Right lung (tissue), 10 donors: Measurements from ENCODE around the gene SSH2. TPM values are rescaled to one million over a fixed set of nuclear protein-coding genes. Genes with fewer than 3 reads are reported as not detected.
A peak's percentile ranks its signal among the peaks of the same experiment; 100 is the strongest.
"Not testable (repeated sequence)": the region's sequence is repeated elsewhere in the genome, so short reads cannot be mapped to it uniquely, and the experiment has no call there.

Experiments
- DNase-seq, 2 donors: peaks; one replicate each; pipeline ENCODE4 v3.0.0-alpha.2; 2013
- long read RNA-seq, 8 donors: transcript quantifications; one replicate each; lab custom pipeline, GENCODE V29; 2026
- polyA plus RNA-seq, 5 donors: library from polyadenylated mRNA; unstranded; fragments of 120-200 nt; gene quantifications; one replicate each; pipeline versions ENCODE4 v1.2.1 to v1.2.3, GENCODE V29; 2013; ENCODE audit warnings: inconsistent platforms in 1 of 5, low replicate concordance in 1 of 5; ENCODE audit not compliant: insufficient read length in 5 of 5, insufficient read depth in 1 of 5

Gene SSH2
- 10 to 100 TPM; 18.2 to 24.1 (median 23.7) TPM for polyA plus RNA-seq
- long read RNA-seq, donor 1, full-length matches to known transcripts: 5 of 5 reads
- long read RNA-seq, donor 1, partial matches to known transcripts: 0 of 5 reads
- long read RNA-seq, donor 1, other reads (novel, unspliced or antisense): 0 of 5 reads
- long read RNA-seq, donor 2, partial matches to known transcripts: 0 of 3 reads
- long read RNA-seq, donor 2, other reads (novel, unspliced or antisense): 0 of 3 reads
- long read RNA-seq, donor 3, partial matches to known transcripts: 0 of 3 reads
- long read RNA-seq, donor 3, other reads (novel, unspliced or antisense): 0 of 3 reads
- long read RNA-seq, donor 4, partial matches to known transcripts: 0 of 3 reads
- long read RNA-seq, donor 4, other reads (novel, unspliced or antisense): 0 of 3 reads
- long read RNA-seq, donor 5, partial matches to known transcripts: 0 of 4 reads
- long read RNA-seq, donor 5, other reads (novel, unspliced or antisense): 0 of 4 reads
- long read RNA-seq, donor 6, transcript SSH2-211 (2 exons, 570 nt): major isoform, 8 of 9 reads
- long read RNA-seq, donor 6, partial matches to known transcripts: 0 of 9 reads
- long read RNA-seq, donor 6, other reads (novel, unspliced or antisense): 0 of 9 reads
- long read RNA-seq, donor 7, full-length matches to known transcripts: 3 of 3 reads
- long read RNA-seq, donor 7, partial matches to known transcripts: 0 of 3 reads
- long read RNA-seq, donor 7, other reads (novel, unspliced or antisense): 0 of 3 reads
- long read RNA-seq, donor 8, partial matches to known transcripts: 0 of 1 reads
- long read RNA-seq, donor 8, other reads (novel, unspliced or antisense): 0 of 1 reads

- peak; percentile 75 to 80 for DNase-seq
Observed at GRCh38 chr17:29929533-29930408, at the start of gene SSH2. SSH2 (minus strand) TSS chr17:29930228; CDS start chr17:29930000, 228 bp downstream.

DNA sequence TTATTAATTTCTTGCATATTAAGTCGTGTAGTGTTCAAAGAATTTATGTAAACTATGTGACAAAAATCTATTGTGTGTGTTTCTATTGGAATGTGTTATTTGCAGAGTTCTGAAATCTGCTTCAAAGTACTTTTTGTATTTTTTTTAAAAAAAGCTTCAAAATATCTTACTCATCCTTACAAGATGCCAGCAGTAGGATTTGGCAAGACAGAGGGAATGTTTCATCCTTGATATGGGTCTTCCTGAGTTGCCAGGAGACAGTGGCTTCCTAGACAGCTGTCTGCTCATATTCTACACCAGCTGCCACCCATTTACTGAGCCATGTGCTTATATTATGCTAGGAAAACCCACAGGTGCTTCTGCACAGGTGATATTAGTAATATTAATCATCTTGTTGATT is 47.8 kb upstream of the SSH2 start:
- DNase-seq: no peak

- DNase-seq: no peak
Observed at GRCh38 chr17:29973005-29973404, 43.0 kb upstream of the SSH2 start.

DNA sequence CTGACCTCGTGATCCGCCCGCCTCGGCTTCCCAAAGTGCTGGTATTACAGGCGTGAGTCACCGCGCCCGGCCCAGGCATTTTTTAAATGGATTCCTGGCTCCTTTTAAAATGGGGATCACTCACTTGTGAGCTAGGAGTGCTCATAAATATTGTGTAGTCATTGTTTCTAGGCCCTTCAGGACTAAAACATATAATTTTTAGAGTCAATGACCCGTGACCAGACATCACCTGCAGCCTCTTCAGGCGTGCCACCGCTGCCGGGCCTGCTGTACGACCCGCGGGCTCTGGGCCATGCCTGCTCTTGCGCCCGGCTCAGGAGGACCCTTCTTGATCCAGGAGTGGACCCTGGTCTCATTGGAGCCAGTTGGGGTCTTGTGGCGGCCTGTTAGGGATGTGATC is 42.2 kb upstream of the SSH2 start:
- DNase-seq: no peak

GRCh38 chr17:29968271-29968670 is 38.2 kb upstream of the SSH2 start:
- no peak for DNase-seq

GRCh38 chr17:29962656-29963055 is 32.6 kb upstream of the SSH2 start:
- DNase-seq: no peak

DNA sequence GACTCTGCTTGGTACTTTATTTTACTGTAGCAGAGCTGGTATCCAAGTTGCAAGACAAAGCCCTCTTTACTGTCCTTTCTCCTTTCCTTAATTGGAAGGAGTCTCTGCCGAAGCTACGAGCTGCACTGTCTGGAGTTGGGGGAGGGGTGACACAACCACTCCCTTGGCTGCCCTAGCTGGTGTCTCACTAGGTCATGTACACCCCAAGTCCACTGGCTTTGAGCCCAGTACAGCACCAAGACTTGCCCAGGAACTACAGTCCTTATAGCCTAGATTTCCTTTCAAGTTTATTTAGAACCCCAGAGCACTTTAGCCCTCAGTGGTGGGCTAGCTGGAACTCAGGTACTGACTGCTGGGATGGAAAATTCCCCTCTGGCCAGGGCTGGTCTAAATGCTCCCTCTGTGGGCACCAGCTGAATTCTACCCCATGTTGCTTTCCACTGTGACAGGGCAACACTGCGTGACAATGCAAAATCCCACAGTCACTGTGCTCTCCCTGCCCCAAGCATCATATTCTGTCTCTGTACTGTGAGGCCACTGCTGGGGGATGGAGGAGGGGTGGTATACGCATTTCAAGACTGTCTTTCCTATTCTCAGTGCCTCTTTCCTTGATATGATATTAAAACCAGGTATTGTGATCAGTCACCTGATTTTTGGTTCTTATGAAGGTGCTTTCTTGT is 29.8 kb upstream of the SSH2 start:
- no peak for DNase-seq

DNA sequence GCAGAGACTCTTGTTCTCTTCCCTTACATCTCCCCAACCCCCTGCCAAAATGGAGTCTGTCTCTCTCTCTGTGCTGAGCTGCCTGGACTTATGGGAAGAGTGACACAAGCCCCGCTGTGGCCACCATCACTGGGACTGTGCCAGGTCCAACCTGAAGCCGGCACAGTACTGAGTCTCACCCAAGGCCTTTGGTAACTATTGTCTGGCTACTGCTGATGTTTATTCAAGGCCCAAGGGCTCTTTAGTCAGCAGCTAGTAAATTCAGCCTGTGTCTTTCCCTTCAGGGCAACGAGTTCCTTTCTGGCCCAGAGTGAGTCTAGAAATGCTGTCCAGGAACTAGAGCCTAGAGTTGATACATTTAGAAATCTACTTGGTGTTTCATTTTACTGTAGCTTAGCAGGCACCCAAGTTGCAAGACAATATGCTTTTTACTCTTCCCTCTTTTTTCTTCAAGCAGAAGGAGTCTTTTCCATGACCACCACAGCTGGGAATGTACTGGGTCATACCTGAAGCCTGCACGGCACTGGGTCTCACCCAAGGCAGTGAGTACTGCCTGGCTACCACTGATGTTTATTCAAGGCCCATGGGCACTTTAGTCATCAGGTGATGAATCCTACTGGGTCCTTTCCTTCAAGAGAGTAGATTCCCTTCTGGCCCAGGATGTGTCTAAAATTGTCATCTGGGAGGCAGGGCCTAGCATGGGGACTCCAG is 29.1 kb upstream of the SSH2 start:
- DNase-seq: no peak

DNA sequence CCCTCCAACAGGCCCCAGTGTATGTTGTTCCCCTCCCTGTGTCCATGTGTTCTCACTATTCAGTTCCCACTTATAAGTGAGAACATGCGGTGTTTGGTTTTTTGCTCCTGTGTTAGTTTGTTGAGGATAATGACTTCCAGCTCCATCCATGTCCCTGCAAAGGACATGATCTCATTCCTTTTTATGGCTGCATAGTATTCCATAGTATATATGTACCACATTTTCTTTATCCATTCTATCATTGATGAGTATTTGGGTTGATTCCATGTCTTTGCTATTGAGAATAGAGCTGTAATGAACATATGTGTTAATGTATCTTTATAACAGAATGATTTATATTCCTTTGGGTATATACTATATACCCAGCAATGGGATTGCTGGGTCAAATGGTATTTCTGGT is 27.5 kb upstream of the SSH2 start:
- not testable (repeated sequence) for DNase-seq

DNA sequence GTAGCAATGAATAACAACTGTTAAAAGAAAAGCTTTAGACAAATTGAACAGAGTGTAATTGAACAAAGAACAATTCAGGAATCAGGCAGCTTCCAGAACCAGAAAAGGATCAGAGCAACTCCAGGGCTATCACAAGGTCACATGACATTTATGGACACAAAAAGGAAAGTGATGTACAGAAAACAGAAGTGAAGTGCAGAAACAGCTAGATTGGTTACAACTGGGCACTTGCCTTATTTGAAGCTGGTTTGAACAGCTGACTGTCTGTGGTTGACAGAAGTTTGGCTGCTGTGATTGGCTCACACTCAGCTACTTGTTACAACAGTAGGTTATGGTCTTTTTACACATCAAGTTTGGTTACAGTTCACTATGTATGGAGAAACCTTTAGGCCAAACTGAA is 26.2 kb upstream of the SSH2 start:
- DNase-seq: no peak

GRCh38 chr17:29954405-29954804 is 24.4 kb upstream of the SSH2 start:
- no peak for DNase-seq

- no peak for DNase-seq
Observed at GRCh38 chr17:29949696-29950095, 19.7 kb upstream of the SSH2 start.

- no peak for DNase-seq
Observed at GRCh38 chr17:29948448-29949215, 18.6 kb upstream of the SSH2 start.

DNA sequence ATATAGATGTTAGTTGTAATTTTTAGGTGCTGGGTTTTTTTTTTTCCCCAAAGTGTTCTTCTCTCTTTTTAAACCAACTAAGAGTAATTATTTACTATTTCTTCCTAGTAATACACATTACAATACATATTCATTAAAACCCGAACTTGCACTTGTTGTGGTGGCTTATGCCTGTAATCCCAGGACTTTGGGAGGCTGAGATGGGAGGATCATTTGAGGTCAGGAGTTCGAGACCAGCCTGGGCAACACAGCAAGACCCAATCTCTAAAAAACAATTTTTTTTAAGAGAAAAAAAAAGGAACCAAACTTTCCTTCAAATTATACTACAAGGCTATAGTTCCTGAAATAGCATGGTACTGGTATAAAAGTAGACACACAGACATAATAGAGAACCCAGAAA is 15.3 kb upstream of the SSH2 start:
- no peak for DNase-seq

DNA sequence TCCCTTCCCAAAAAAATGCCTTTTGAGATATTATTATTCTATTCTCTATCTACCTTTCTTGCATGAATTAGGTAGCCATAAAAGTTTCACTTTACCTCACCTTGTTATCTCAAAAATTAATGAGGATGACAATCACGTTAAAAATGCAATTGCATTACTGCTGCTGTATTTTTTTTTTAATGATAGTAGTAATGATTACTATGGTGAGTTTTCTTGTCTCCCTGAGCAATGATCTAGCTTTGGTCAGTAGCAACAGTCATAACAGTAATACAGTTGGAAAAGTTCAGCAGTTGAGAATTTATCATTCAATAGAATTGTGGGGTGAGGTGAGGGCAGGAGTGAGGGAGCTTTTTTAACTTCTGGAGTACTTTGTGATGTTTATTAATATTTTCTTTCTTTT is 11.3 kb upstream of the SSH2 start, which contains the start of gene EFCAB5:
Gene EFCAB5, plus strand, starts transcription at position 301 of the 400 bp plus-strand sequence. CDS start 163 bp downstream, outside the sequence.
- DNase-seq: no peak

DNA sequence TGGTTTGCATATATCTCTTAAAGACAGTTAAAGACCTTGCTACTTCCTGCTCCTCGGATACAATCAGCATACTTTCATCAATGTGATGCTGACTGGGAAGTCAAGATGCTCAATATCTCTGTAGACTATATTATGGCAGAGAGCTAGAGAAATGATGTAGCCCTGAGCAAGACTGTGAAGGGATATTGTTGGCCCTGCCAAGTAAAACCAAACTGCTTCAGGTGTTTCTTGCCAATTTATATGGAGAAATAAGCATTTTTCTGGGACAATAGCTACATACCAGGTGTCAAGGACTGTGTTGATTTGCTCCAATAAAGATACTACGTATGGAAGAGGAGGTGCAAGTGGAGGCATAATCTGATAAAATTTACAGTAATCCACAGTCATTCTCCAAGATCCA is 6.7 kb upstream of the SSH2 start:
- no peak for DNase-seq

DNA sequence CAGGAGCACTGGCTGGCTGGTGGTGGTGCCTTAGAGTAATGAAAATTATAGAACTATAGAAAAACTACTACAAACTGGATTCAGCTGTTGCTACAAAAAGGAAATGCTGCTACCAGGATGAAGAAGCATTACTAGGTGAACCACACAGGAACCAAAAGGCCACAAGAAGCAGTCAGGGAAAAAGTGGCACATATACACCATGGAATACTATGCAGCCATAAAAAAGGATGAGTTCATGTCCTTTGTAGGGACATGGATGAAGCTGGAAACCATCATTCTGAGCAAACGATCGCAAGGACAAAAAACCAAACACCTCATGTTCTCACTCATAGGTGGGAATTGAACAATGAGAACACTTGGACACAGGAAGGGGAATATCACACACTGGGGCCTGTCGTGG is 5.9 kb upstream of the SSH2 start:
- DNase-seq: not testable (repeated sequence)

GRCh38 chr17:29933379-29933778 is 3.4 kb upstream of the SSH2 start:
- DNase-seq: no peak

DNA sequence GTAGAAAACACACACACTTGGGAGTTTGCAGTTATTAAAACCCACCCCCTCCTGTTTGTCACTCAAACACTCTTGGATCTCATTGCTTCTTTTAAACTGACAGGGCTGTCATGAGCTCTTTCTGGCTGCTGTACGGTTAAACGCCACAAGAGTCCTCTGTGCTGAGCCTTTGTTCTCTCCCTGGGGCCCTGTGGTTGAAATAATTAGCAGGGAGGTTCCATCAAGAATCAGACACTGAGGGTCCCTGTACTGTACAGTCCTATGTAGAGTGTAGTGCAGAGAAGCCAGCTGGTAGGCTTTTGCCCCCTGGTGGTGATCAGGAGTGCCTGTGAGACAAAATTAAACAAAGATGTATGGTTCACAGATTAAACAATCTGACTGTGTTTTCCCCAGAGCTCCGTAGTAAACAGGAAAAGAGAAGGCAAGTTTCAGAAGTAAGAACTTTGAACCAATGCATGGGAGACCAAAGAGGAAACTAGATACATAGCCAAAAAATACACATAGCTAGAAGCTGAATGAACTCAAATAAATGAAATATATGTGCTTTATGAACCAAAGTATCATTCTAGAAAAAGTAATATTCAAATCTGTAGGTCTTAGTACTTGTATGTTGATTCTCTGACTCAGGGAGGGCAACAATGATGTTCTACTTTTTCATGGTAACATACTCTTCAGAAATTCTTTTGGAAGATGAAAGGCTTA is 1.4 kb upstream of the SSH2 start:
- peak; percentile 63 to 81 for DNase-seq
